ENCODE data around the gene PCDHGB2.

- TF ChIP-seq CTCF (IDR thresholded peaks at IDR 0.05) (no peak), EP300 (IDR thresholded peaks at IDR 0.05) (no peak)
Measured at GRCh38 chr5:141403387-141403786, 43.6 kb downstream of the PCDHGB2 start.

Measured in esophagus muscularis mucosa (tissue), 3 donors.